HK-2 (cell line): ENCODE data around the gene SNRNP25.
"Not testable (repeated sequence)": the region's sequence is repeated elsewhere in the genome, so short reads cannot be mapped to it uniquely, and the experiment has no call there.

Experiments used
- DNase-seq: peaks from one replicate; pipeline ENCODE4 v3.0.0-alpha.2; 2018; ENCODE audit not compliant: unreplicated experiment

SNRNP25 gene

DNA sequence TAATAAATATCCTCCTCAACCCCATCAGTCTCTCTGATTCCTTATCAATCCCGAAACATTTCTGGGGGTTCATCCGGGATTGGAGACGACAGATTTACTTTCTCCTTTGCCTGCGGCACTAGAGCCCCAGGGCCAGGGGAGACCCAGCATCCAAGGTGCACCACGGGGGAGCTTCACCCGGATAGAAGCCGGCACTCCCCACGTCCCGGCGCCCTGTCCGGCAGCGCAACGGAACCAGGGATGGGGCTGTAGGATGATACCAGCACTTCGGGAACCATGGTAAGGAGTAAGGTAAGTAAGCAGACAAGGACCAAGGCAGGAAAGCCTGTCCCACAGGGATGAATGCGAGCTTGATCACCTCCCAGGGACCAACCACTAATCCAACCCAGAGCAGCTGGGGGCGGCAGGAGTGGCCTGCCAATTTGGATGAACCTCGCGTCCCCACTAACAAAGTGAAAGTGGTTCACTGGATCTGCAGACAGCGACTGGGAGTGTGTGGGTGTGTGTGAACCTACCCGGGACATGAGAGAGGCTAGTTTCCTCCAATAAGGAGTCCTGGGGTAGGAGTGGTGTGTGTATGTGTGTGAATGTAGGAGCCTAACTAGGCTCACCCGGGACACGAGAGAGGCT lies 12.1 kb upstream of the SNRNP25 start:
- DNase-seq = no peak

GRCh38 chr16:42069-42457 lies 11.6 kb upstream of the SNRNP25 start:
- no peak for DNase-seq

DNA sequence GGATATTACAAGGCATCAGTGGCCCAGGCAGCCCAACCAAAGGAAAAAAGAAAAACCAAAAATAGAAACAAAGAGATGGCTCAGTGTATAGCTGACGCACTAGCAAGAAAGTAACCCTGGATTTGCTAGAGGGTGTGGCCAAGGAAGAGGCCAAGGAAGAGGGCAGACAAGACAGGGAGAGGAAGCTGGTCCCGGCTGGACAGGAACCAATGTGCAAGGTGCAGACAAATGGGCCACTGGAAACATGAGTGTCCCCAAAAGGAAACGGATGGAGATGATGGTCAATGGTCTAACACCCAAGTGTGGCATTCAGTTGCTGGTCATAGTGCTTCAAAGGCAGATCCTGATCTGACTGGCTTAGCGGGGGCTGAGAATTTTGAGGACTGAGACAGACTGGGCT lies 10.9 kb upstream of the SNRNP25 start:
- no peak for DNase-seq

GRCh38 chr16:43294-43693 lies 10.3 kb upstream of the SNRNP25 start:
- DNase-seq = no peak

- DNase-seq = no peak
These were observed 9.0 kb upstream of the SNRNP25 start for GRCh38 chr16:44655-45054.

GRCh38 chr16:45454-45853 lies 8.2 kb upstream of the SNRNP25 start:
- no peak for DNase-seq

DNA sequence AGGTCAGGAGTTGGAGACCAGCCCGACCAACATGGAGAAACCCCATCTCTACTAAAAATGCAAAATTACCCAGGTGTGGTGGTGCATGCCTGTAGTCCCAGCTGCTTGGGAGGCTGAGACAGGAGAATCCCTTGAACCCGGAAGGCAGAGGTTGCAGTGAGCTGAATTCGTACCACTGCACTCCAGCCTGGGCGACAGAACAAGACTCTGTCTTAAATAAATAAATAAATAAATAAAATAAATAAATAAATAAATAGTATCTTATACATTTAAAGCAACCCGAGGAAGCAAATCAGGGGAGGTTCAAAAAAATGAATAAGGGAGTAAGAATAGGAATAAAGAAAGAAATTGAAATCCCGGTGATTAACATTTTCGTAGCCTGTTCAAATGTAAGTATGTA lies 7.1 kb upstream of the SNRNP25 start:
- not testable (repeated sequence) for DNase-seq

DNA sequence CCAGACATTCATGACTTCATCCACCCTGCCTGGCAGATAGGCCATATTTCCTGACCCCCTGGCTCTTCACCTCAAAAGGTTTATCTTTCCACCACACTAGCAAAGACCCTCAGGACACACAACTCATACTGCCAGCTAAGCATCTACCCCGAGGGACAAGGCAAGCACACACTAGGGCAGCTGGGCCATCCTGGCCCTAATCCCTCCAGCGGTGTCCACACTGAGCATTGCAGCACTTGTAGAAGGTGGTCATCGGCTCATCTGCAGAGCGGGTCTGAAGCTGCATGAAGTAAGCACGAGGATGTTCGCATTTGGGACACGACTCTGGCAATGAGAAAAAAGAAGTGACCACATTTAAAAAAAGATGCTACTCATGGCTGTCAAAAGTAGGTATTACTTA lies 6.4 kb upstream of the SNRNP25 start:
- DNase-seq = no peak

DNA sequence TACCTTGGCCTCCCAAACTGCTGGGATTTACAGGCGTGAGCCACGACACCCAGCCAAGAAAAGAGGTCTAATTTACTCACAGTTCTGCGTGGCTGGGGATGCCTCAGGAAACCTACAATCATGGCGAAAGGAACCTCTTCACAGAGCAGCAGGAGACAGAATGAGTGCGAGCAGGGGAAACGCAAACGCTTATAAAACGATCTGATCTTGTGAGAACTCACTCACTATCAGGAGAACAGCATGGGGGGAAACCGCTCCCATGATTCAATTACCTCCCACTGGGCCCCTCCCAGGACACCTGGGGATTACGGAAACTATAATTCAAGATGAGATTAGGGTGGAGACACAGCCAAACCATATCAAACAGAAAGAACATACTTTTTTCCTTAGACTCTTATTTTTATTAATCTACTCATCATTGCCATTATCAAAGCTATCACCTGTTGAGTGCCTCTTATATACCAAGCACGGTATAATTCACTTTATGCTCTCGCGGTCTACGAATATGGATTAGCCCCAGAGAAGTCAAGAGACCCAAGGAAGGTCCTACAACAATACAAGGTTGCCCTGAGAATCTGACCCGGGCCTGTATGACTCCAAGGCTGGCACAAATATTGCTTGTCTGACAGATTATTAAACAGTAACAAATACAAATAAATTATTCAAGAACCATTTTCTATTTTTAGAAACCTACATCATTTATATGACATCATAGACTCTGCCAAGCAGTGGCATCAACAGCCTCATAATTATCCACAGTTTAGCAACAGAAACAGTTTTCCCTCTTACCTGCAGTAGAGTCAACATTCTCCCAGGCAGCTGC lies 2.6 kb upstream of the SNRNP25 start:
- DNase-seq = no peak

GRCh38 chr16:54237-54581 lies 581 bp downstream of the SNRNP25 start:
- DNase-seq = no peak

DNA sequence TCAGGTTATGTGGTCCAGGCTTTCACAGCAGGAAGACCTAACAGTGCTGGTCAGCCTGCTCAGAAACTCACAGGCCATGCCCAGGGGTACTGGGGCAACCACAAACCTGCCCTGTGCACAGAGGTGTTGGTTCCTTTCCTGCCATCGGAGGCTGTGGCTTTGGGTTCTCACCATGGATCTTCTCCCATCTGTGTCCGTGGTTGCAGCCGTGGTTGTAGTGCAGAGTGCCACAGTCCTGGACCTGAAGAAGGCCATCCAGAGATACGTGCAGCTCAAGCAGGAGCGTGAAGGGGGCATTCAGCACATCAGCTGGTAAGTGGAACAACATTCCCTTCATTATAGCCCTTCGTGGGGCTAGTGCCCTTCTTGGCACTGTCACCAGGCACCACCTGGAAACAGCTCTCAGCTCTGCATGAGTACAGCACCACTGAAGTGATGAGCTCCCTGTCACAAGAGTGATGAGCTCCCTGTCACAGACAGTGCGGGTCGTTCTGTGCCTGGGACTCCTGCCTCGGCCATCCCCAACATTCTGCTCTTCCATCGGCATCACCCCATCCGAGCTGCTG lies 2.0 kb downstream of the SNRNP25 start:
- DNase-seq = no peak

DNA sequence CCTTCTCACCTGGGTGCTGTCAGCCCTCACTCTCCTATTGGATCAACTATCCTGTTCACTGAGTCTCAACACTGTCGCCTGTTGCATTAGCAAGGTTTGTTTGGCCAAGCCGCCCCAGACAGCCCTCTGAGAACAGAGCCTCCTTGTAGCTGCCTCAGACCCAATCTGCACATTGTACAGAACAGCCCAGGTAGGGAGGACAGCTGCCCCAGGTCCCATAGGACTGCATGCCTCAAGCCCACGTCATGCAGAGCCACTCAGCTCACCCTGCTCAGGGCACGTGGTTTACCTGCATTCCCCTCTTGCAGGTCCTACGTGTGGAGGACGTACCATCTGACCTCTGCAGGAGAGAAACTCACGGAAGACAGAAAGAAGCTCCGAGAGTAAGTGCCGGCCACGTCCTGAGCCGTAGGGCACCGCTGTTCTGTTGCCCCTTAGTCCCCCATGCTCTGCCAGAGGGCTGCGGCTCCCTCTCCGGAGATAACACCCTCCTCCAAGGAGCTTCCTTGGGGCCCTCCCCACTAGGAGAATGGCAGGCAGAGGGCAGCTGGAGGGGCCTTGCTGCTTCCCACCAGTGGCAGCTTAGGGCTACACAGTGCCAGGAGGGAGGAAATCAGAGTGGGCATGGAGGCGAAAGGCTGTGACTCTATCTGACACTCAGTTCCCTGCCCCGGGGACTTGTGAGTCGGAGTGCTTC lies 2.8 kb downstream of the SNRNP25 start:
- DNase-seq = no peak

DNA sequence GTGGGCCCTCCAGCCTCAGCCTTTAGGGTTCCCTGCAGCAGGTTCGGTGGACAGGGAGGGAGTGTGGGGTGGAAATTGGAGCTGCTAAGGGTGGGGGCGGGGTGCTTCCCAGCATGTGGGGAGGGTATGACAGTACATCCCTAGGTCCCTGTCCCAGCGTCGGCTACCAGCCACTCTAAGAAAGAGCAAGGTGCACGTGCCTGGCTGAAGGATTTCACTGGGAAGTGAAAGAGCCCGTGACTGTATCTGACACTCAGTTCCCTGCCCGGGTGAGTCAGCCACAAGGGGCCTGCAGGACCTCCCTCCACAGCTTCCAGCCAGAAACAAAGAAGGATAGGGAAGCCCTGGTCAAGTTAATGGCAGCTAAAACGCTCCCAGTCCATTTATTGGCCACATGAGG lies 4.1 kb downstream of the SNRNP25 start:
- DNase-seq = no peak

DNA sequence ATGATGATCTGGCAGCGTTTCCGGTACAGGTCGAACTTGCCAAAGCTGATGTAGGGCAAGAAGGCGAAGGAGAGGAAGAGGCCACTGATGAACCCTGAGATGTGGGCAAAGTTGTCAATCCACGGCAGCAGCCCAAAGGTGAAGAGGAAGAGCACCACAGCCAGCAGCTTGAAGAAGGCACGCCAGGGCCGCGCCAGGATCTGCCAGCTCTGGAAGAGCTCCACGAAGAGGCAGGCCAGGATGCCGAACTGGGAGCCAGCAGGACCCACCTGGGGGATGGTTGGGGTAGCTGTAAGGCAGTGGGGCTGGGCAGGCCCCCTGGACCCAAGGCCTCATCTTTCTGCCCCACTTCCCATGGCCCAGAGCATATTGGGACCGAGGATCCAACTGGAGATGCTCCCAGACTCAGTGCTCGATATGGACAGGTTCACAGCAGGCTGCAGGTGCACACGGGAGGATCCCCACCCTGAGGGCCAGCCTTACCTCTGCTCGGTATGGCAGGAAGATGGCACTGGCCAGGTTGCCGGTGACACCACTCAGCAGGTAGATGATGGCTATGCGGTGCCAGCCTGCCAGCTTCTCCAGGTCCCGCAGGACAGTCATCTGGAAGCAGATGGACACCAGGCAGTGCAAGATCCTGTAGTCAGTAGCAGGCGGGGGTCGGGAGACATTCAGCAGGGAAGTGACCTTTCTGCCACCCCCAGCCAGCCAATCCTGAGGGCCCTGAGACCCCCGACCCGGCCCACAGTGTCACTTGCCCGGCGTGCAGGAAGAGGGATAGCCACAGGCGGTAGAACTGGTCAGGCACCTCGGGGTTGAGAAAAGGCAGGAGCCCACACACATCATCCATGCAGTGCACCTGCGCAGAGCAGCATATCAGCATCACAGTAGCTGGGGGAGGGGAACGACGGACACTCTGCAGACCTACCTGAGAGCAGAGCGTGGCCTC lies 5.1 kb downstream of the SNRNP25 start:
- no peak for DNase-seq

GRCh38 chr16:59440-60059 lies 5.9 kb downstream of the SNRNP25 start:
- no peak for DNase-seq

GRCh38 chr16:60166-60565 lies 6.5 kb downstream of the SNRNP25 start:
- no peak for DNase-seq

DNA sequence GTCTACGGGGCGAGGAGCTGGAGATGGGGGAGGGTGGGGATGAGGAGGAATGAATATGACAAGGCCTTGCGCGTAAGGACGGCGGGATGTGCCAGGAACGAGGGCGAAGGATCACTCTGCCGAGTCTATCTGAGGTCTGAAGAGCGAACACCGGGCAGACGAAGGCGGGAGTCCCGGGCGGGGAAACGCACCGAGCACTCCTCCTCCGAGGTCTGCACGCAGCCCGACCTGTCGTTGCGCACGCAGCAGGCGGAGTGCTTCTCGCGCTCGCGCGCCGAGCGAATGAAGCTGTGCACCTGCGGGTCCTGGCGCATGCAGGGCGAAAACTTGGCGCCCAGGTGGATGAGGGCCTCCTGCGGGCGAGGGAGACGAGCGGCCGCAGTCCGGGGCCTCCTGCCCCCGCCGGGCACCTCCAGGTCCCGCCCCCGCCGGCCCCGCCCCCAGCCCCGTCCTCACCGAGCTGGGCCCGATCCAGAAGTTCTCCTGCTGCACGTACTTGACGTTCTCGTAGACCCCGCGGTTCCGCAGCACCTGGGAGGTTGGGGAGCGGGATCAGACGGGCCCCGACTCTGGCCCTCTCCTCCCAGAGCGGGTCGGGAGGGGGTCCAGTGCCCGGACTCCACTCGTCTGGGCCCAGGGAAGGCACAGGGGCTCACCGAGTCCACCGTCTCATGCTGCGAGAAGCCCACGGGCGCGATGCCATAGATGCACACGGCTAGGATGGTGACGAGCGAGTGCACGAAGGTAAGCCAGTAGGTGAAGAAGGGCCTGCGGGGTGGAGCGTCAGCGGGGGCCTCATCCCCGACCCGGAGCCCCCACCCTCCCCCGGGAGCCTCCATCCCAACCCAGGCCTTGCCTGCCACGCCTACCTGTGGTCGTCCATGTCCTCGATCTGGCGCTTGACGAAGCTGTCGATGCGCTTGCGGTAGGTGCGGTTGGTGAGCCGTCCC lies 7.6 kb downstream of the SNRNP25 start:
- DNase-seq = no peak

DNA sequence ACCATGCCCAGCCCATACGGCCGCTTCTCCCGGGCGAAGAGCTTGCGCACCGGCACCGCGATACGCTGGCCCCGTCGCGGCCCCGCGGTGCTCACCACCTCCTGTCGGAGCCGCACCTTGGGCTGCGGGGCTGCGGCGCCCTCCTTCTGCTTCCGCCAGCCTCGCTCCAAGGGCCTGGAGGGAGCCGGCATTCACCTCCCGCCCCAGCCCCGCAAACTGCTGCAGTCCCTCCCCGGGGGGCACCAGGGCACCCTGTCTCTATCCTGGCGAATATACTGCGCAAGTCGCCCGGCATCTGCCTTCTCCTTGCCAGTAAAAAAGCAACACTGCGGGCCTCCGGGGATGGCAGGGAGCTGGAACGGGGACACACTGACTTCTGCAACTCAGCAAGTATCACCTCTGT lies 8.3 kb downstream of the SNRNP25 start:
- DNase-seq = no peak

GRCh38 chr16:62283-62967 lies 8.8 kb downstream of the SNRNP25 start:
- no peak for DNase-seq
